ENCODE results near the gene MB21D2.

DNA sequence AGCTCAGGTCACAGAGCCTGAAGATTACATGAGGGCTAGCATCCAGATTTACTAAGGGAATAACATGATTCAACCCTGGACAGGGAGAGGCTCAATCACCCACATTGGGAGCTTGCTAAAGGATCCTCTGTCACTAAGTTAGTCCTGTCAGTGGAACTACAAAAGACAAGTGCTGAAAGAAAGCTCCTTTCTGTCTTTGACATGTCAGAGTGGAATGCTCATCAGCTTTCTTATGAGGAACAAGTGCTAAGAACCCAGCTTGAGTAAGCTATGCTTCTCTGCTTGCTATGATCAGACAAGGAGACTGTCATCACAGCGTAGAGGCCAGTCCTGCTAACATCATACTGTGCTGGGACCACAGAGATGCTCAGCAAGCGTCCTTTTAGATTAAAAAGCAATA, 74.5 kb downstream of the MB21D2 start:
- TF ChIP-seq CTCF (IDR thresholded peaks at IDR 0.05) = no peak
- TF ChIP-seq EP300 (IDR thresholded peaks at IDR 0.05) = no peak
